IgD-negative memory B cell (primary cell): ENCODE measurements around the gene FOLR2. TPM values are rescaled to one million over a fixed set of nuclear protein-coding genes. Genes with fewer than 3 reads are reported as not detected.

Source experiments
- H3K27ac Mint-ChIP-seq, 3 donors: one replicate each; pipeline ENCODE4 v1.8.0; 2020 to 2022; ENCODE audit warnings: mild to moderate bottlenecking in 3 of 3, mixed read lengths in 3 of 3, moderate library complexity in 1 of 3
- H3K27me3 Mint-ChIP-seq: one replicate; pipeline ENCODE4 v1.8.0; 2021; ENCODE audit warnings: mixed read lengths
- H3K36me3 Mint-ChIP-seq: one replicate; pipeline ENCODE4 v1.8.0; 2020; ENCODE audit warnings: mild to moderate bottlenecking, mixed read lengths
- H3K4me1 Mint-ChIP-seq, 3 donors: one replicate each; pipeline ENCODE4 v1.8.0; 2020 to 2022; ENCODE audit warnings: mixed read lengths in 3 of 3, mild to moderate bottlenecking in 1 of 3
- H3K4me3 Mint-ChIP-seq, 4 donors: one replicate each; pipeline ENCODE4 v1.8.0; 2020 to 2022; ENCODE audit warnings: mild to moderate bottlenecking in 4 of 4, mixed read lengths in 4 of 4, moderate library complexity in 3 of 4
- H3K9me3 Mint-ChIP-seq, 3 donors: one replicate each; pipeline ENCODE4 v1.8.0; 2020 to 2021; ENCODE audit warnings: mixed read lengths in 3 of 3, mild to moderate bottlenecking in 1 of 3
- polyA plus RNA-seq: library from polyadenylated mRNA; unstranded; fragments of 300-500 nt; fragmentation: Illumina TruSeq; gene quantifications from one replicate; pipeline ENCODE4 v1.2.3, GENCODE V29; 2021

FOLR2 gene
- polyA plus RNA-seq, 1 donor from 2014 or later = 16.1 TPM

GRCh38 chr11:72222907-72223614, 6.5 kb downstream of the FOLR2 start:
- peak overlapping the region; percentile 87 to 98 (median 98) for H3K4me3 Mint-ChIP-seq
- no peaks in the 10 kb centered on the region for H3K36me3 Mint-ChIP-seq
- peak overlapping the region; percentile 89 to 94 (median 93) for H3K27ac Mint-ChIP-seq
- H3K9me3 Mint-ChIP-seq = no peaks in the 10 kb centered on the region
- peaks cover 23 to 35% (median 25%) of the 10 kb centered on the region in 3 donors for H3K4me1 Mint-ChIP-seq
- no peaks in the 10 kb centered on the region for H3K27me3 Mint-ChIP-seq

- H3K36me3 Mint-ChIP-seq = no peaks in the 10 kb centered on the region
- no peaks in the 10 kb centered on the region for H3K9me3 Mint-ChIP-seq
- peaks cover 20 to 31% (median 22%) of the 10 kb centered on the region in 3 donors for H3K4me1 Mint-ChIP-seq
- H3K27me3 Mint-ChIP-seq = no peaks in the 10 kb centered on the region
- H3K4me3 Mint-ChIP-seq = peak overlapping the region; percentile 92 to 99 (median 98)
- peak overlapping the region; percentile 93 to 94 (median 93) for H3K27ac Mint-ChIP-seq
Observed at GRCh38 chr11:72223615-72224563, 7.3 kb downstream of the FOLR2 start.

- H3K9me3 Mint-ChIP-seq = no peaks in the 10 kb centered on the region
- no peaks in the 10 kb centered on the region for H3K27me3 Mint-ChIP-seq
- H3K27ac Mint-ChIP-seq = peak within 1 kb of the TSS; percentile 93 to 94 (median 93)
- H3K4me1 Mint-ChIP-seq = peaks cover 17 to 31% (median 22%) of the 10 kb centered on the region in 3 donors
- H3K4me3 Mint-ChIP-seq = peak within 1 kb of the TSS; percentile 92 to 99 (median 98)
- no peaks in the 10 kb centered on the region for H3K36me3 Mint-ChIP-seq
Observed at GRCh38 chr11:72224564-72225410, 8.2 kb downstream of the FOLR2 start, which contains the start of gene INPPL1. Gene INPPL1, plus strand, starts transcription at chr11:72224767. Its CDS starts 218 bp downstream, at chr11:72224985.

- Mint-ChIP-seq H3K36me3 (no peaks in the 10 kb centered on the region), H3K4me1 (peaks cover 17 to 29% (median 22%) of the 10 kb centered on the region in 3 donors), H3K27ac (peak overlapping the region; percentile 79 to 90 (median 87)), H3K9me3 (no peaks in the 10 kb centered on the region), H3K4me3 (peak overlapping the region; percentile 85 to 98 (median 96)), H3K27me3 (no peaks in the 10 kb centered on the region)
Observed at GRCh38 chr11:72225411-72225951, 8.9 kb downstream of the FOLR2 start.

- no peaks in the 10 kb centered on the region for H3K27me3 Mint-ChIP-seq
- peaks cover 11 to 18% (median 16%) of the 10 kb centered on the region in 3 donors for H3K4me1 Mint-ChIP-seq
- H3K4me3 Mint-ChIP-seq = peak overlapping the region in 1 of 4 donors; percentile 98
- peaks cover 2% of the 10 kb centered on the region for H3K36me3 Mint-ChIP-seq
- no peaks in the 10 kb centered on the region for H3K9me3 Mint-ChIP-seq
- H3K27ac Mint-ChIP-seq = peak overlapping the region in 1 of 3 donors; percentile 79
Observed at GRCh38 chr11:72226701-72227100, 10.1 kb downstream of the FOLR2 start.

GRCh38 chr11:72227316-72228228, 11.0 kb downstream of the FOLR2 start:
- Mint-ChIP-seq H3K9me3 (no peaks in the 10 kb centered on the region), H3K27ac (no peak overlapping the region), H3K36me3 (peaks cover 2% of the 10 kb centered on the region), H3K27me3 (no peaks in the 10 kb centered on the region), H3K4me1 (peaks cover 4 to 9% (median 9%) of the 10 kb centered on the region in 3 donors), H3K4me3 (peak overlapping the region in 1 of 4 donors; percentile 98)

- no peaks in the 10 kb centered on the region for H3K27me3 Mint-ChIP-seq
- H3K9me3 Mint-ChIP-seq = no peaks in the 10 kb centered on the region
- peaks cover 0 to 8% (median 4%) of the 10 kb centered on the region in 3 donors for H3K4me1 Mint-ChIP-seq
- no peak overlapping the region for H3K27ac Mint-ChIP-seq
- H3K36me3 Mint-ChIP-seq = peaks cover 2% of the 10 kb centered on the region
- H3K4me3 Mint-ChIP-seq = peak overlapping the region in 1 of 4 donors; percentile 98
Observed at GRCh38 chr11:72228229-72228843, 11.7 kb downstream of the FOLR2 start.

GRCh38 chr11:72228844-72229231, 12.2 kb downstream of the FOLR2 start:
- H3K4me3 Mint-ChIP-seq = peak overlapping the region in 1 of 4 donors; percentile 53
- no peak overlapping the region for H3K27ac Mint-ChIP-seq
- no peaks in the 10 kb centered on the region for H3K9me3 Mint-ChIP-seq
- H3K4me1 Mint-ChIP-seq = peaks cover 0 to 11% (median 4%) of the 10 kb centered on the region in 3 donors
- H3K27me3 Mint-ChIP-seq = no peaks in the 10 kb centered on the region
- peaks cover 2% of the 10 kb centered on the region for H3K36me3 Mint-ChIP-seq

GRCh38 chr11:72229336-72229924, 12.8 kb downstream of the FOLR2 start:
- H3K4me3 Mint-ChIP-seq = peak overlapping the region in 2 of 4 donors; percentile 53 to 73
- peaks cover 0 to 11% (median 6%) of the 10 kb centered on the region in 3 donors for H3K4me1 Mint-ChIP-seq
- H3K27me3 Mint-ChIP-seq = no peaks in the 10 kb centered on the region
- no peaks in the 10 kb centered on the region for H3K9me3 Mint-ChIP-seq
- no peak overlapping the region for H3K27ac Mint-ChIP-seq
- peaks cover 2% of the 10 kb centered on the region for H3K36me3 Mint-ChIP-seq

GRCh38 chr11:72229925-72230763, 13.6 kb downstream of the FOLR2 start:
- Mint-ChIP-seq H3K36me3 (peaks cover 2% of the 10 kb centered on the region), H3K9me3 (no peaks in the 10 kb centered on the region), H3K4me1 (peaks cover 0 to 11% (median 6%) of the 10 kb centered on the region in 3 donors), H3K4me3 (peak overlapping the region in 1 of 4 donors; percentile 17), H3K27me3 (no peaks in the 10 kb centered on the region), H3K27ac (no peak overlapping the region)

GRCh38 chr11:72230764-72231365, 14.3 kb downstream of the FOLR2 start:
- peaks cover 0 to 4% (median 2%) of the 10 kb centered on the region in 3 donors for H3K4me1 Mint-ChIP-seq
- H3K27me3 Mint-ChIP-seq = no peaks in the 10 kb centered on the region
- H3K4me3 Mint-ChIP-seq = peak overlapping the region in 1 of 4 donors; percentile 17
- no peak overlapping the region for H3K27ac Mint-ChIP-seq
- no peaks in the 10 kb centered on the region for H3K9me3 Mint-ChIP-seq
- peaks cover 2% of the 10 kb centered on the region for H3K36me3 Mint-ChIP-seq
